A549 (cell line): ENCODE data around the gene VAT1L. TPM values are rescaled to one million over a fixed set of nuclear protein-coding genes. Genes with fewer than 3 reads are reported as not detected.

Source experiments
- ATAC-seq, 2 experiments: fragments of 200-7000 bp in 1 of 2; fragments of >200 bp in 1 of 2; cut with Nextera tagmentation in 1 of 2; cut with Tn5 transposase in 1 of 2; 3 replicates each; pipeline versions ENCODE4 v1.8.0 to v1.9.1; 2018 to 2020; ENCODE audit warnings: mild to moderate bottlenecking in 1 of 2, moderate library complexity in 1 of 2
- CTCF ChIA-PET: fragments of 300-600 bp; sonication (Branson Sonifier 250); formaldehyde crosslinking; extraction: SDS; loops from one replicate; lab custom pipeline; 2021; ENCODE audit warnings: antibody characterized with exemption, inconsistent platforms; lab: Yijun Ruan, JAX
- POLR2A ChIA-PET: fragments of 350-600 bp; formaldehyde crosslinking; extraction: SDS; loops from one replicate; lab custom pipeline; 2021; ENCODE audit warnings: antibody characterized with exemption, inconsistent platforms; lab: Yijun Ruan, JAX
- DNase-seq, 2 experiments: peaks; one replicate each; pipeline versions ENCODE4 v3.0.0 to v3.0.0-alpha.2; 2011 to 2016; ENCODE audit warnings: low read depth in 1 of 2, low spot score in 1 of 2
- FAIRE-seq: peaks from 2 replicates; lab custom pipeline; 2011; peaks lifted over from hg19 to GRCh38; lab: Jason Lieb, UNC
- H3K27ac ChIP-seq, 2 experiments: fragments of >200 bp; sonication (Bioruptor Twin); formaldehyde crosslinking; 3 replicates each; pipeline ENCODE4 v1.5.1; 2016 to 2017
- H3K4me1 ChIP-seq: fragments of >200 bp; sonication (Bioruptor Twin); formaldehyde crosslinking; 3 replicates; pipeline ENCODE4 v1.6.1; 2016
- H3K4me2 ChIP-seq: fragments of >200 bp; sonication (Bioruptor Twin); formaldehyde crosslinking; 3 replicates; pipeline ENCODE4 v1.6.1; 2016
- H3K4me3 ChIP-seq: fragments of >200 bp; sonication (Bioruptor Twin); formaldehyde crosslinking; 3 replicates; pipeline ENCODE4 v1.5.1; 2016
- H3K9me3 ChIP-seq: fragments of >200 bp; sonication (Bioruptor Twin); formaldehyde crosslinking; 3 replicates; pipeline ENCODE4 v1.6.1; 2016
- CBX2 ChIP-seq: fragments of 200-600 bp; sonication (generic); IDR thresholded peaks from 2 replicates; pipeline ENCODE4 v1.6.1; 2016; ENCODE audit warnings: low read depth, mild to moderate bottlenecking, borderline replicate concordance
- CTCF ChIP-seq: fragments of >200 bp; sonication (Bioruptor Twin); formaldehyde crosslinking; IDR thresholded peaks from 3 replicates; pipeline ENCODE4 v1.5.1; 2016
- EHF ChIP-seq: fragments of 250-450 bp; sonication (Bioruptor Pico); IDR thresholded peaks from 2 replicates; pipeline ENCODE4 v1.5.0; 2020; ENCODE audit warnings: mild to moderate bottlenecking
- EHMT2 ChIP-seq: fragments of 200-600 bp; sonication (generic); IDR thresholded peaks from 2 replicates; pipeline ENCODE4 v1.6.1; 2016; ENCODE audit warnings: antibody characterized with exemption, low read depth, mild to moderate bottlenecking, moderate library complexity
- FOXS1 ChIP-seq: fragments of 250-450 bp; sonication (Bioruptor Pico); IDR thresholded peaks from 2 replicates; pipeline ENCODE4 v1.5.0; 2020; ENCODE audit warnings: mild to moderate bottlenecking, moderate library complexity
- HOXA7 ChIP-seq: fragments of 250-450 bp; sonication (Bioruptor Pico); IDR thresholded peaks from 2 replicates; pipeline ENCODE4 v1.5.0; 2020; ENCODE audit warnings: mild to moderate bottlenecking, moderate library complexity
- JUNB ChIP-seq: fragments of >200 bp; sonication (Bioruptor Twin); formaldehyde crosslinking; IDR thresholded peaks from 2 replicates; pipeline ENCODE4 v1.6.1; 2016
- KDM1A ChIP-seq: fragments of 200-600 bp; sonication (generic); IDR thresholded peaks from 2 replicates; pipeline ENCODE4 v1.6.1; 2016; ENCODE audit warnings: low read depth, mild to moderate bottlenecking
- KDM5A ChIP-seq: fragments of 200-600 bp; sonication (generic); IDR thresholded peaks from 2 replicates; pipeline ENCODE4 v1.6.1; 2016; ENCODE audit warnings: antibody characterized with exemption, mild to moderate bottlenecking
- MAFK ChIP-seq: fragments of 450-650 bp; IDR thresholded peaks from 2 replicates; pipeline ENCODE4 v1.6.1; 2014; ENCODE audit not compliant: partially characterized antibody
- MAX ChIP-seq: IDR thresholded peaks from 2 replicates; pipeline ENCODE4 v1.6.1; 2012
- MAZ ChIP-seq: fragments of 150-350 bp; IDR thresholded peaks from 2 replicates; pipeline ENCODE4 v1.6.1; 2014; ENCODE audit warnings: antibody characterized with exemption, low read depth, low read length, borderline replicate concordance
- MYC ChIP-seq: IDR thresholded peaks from 2 replicates; pipeline ENCODE4 v1.6.1; 2012; ENCODE audit warnings: mild to moderate bottlenecking, inconsistent platforms, low read length, improper control_type of control experiment, borderline replicate concordance
- POLR2A ChIP-seq: IDR thresholded peaks from 2 replicates; pipeline ENCODE4 v1.6.1; 2012; ENCODE audit warnings: mild to moderate bottlenecking, low read length
- SREBF2 ChIP-seq: fragments of 450-650 bp; IDR thresholded peaks from 2 replicates; pipeline ENCODE4 v1.6.1; 2014; ENCODE audit warnings: mild to moderate bottlenecking, moderate library complexity
- ZC3H11A ChIP-seq: fragments of 450-650 bp; IDR thresholded peaks from 2 replicates; pipeline ENCODE4 v1.6.1; 2014; ENCODE audit warnings: antibody characterized with exemption, mild to moderate bottlenecking
- WGBS: methylation state at CpG from one replicate; pipeline ENCODE4 v1.1.6; 2017; ENCODE audit errors: missing lambda C conversion rate; 5-methylcytosine and 5-hydroxymethylcytosine counted together
- polyA plus RNA-seq, 4 experiments: library from polyadenylated mRNA; depleted of rRNA in 3 of 4; stranded (reverse); fragments of >200 nt; fragmentation: RNase III in 1 of 4; extraction: RNeasy Plus Mini Kit Qiagen cat#74134 plus additional on column Dnase treatment in 1 of 4; gene quantifications; 2 replicates in 3 of 4; 3 replicates in 1 of 4; pipeline ENCODE4 v1.2.3, GENCODE V29; 2011 to 2017
- TF ChIP-seq, protein P1 (sequence below): fragments of 450-650 bp; IDR thresholded peaks from 2 replicates; pipeline ENCODE4 v1.6.1; 2014; ENCODE audit warnings: antibody characterized with exemption

Gene VAT1L
- polyA plus RNA-seq, 2 of the 4 experiments (the other 2 are of a cell fraction), result not detected

- Histone ChIP-seq H3K4me2 (no peak overlapping the region), H3K4me3 (no peak overlapping the region), H3K4me1 (no peaks in the 10 kb centered on the region)
- WGBS, result 26% methylated on average over 11 of the region's 11 CpGs
- POLR2A ChIA-PET, result no interaction called here
- TF ChIP-seq POLR2A, result no peak
- TF ChIP-seq KDM5A, result no peak
- no peak for TF ChIP-seq SREBF2
- no peak for TF ChIP-seq HOXA7 (CRISPR knock-in tag)
- no peak for TF ChIP-seq EHF
- TF ChIP-seq CBX2, result no peak
- TF ChIP-seq MAZ, result no peak
- TF ChIP-seq, all 56 proteins: peak for 0
- Histone ChIP-seq H3K9me3 (no peaks in the 10 kb centered on the region), H3K27ac (no peak overlapping the region)
- no peak for DNase-seq
- CTCF ChIA-PET, result interaction anchor here (1.5 kb wide), 1 partner anchor 10 kb away, joined by 3 read pairs; no protein-coding TSS in a partner anchor
- FAIRE-seq, result no peak
- no peak for ATAC-seq
These were observed 71.3 kb downstream of the VAT1L start for GRCh38 chr16:77859493-77860232.

GRCh38 chr16:77860953-77861352 lies 72.6 kb downstream of the VAT1L start:
- Histone ChIP-seq H3K9me3 (no peaks in the 10 kb centered on the region), H3K4me2 (no peak overlapping the region), H3K27ac (no peak overlapping the region), H3K4me3 (no peak overlapping the region), H3K4me1 (no peaks in the 10 kb centered on the region)
- DNase-seq, result no peak
- no peak for FAIRE-seq
- WGBS, result 14% methylated on average over 3 of the region's 3 CpGs
- ATAC-seq, result no peak
- ChIA-PET CTCF (no interaction called here), POLR2A (no interaction called here)
- TF ChIP-seq JUNB, result no peak
- no peak for TF ChIP-seq CTCF
- no peak for TF ChIP-seq KDM1A
- no peak for TF ChIP-seq EHMT2
- TF ChIP-seq, protein P1, sequence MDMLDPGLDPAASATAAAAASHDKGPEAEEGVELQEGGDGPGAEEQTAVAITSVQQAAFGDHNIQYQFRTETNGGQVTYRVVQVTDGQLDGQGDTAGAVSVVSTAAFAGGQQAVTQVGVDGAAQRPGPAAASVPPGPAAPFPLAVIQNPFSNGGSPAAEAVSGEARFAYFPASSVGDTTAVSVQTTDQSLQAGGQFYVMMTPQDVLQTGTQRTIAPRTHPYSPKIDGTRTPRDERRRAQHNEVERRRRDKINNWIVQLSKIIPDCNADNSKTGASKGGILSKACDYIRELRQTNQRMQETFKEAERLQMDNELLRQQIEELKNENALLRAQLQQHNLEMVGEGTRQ, result no peak
- TF ChIP-seq POLR2A, result no peak
- no peak for TF ChIP-seq ZC3H11A
- no peak for TF ChIP-seq MAX

- no peak overlapping the region for H3K27ac ChIP-seq
- H3K4me3 ChIP-seq, result no peak overlapping the region
- TF ChIP-seq MAFK (no peak), JUNB (no peak), MAX (no peak), MYC (no peak), CBX2 (no peak), FOXS1 (CRISPR knock-in tag) (no peak)
- TF ChIP-seq, protein P1, result no peak
- ATAC-seq, result no peak
- no peak overlapping the region for H3K4me2 ChIP-seq
- DNase-seq, result no peak
- no peak for FAIRE-seq
- CTCF ChIA-PET, result no interaction called here
- WGBS, result 8% methylated on average over 5 of the region's 5 CpGs
- H3K4me1 ChIP-seq, result no peaks in the 10 kb centered on the region
- POLR2A ChIA-PET, result no interaction called here
- H3K9me3 ChIP-seq, result no peaks in the 10 kb centered on the region
These were observed 74.9 kb downstream of the VAT1L start for GRCh38 chr16:77863250-77863649.
